Natural killer cell (primary cell): ENCODE measurements around the gene MED13L. TPM values are rescaled to one million over a fixed set of nuclear protein-coding genes. Genes with fewer than 3 reads are reported as not detected.

ENCODE experiments used
- ATAC-seq, 3 donors: fragments of 150-1000 bp in 2 of 3; fragments of 200-7000 bp in 1 of 3; cut with Tn5 transposase; 1 replicate in 1 of 3; 2 replicates in 2 of 3; pipeline ENCODE4 v1.10.0; 2021; ENCODE audit warnings: mild to moderate bottlenecking in 2 of 3, moderate library complexity in 2 of 3
- DNase-seq, 2 donors: peaks; one replicate each; pipeline versions ENCODE4 v3.0.0 to v3.0.0-alpha.2; 2013 to 2021; ENCODE audit warnings: mixed read lengths in 1 of 2
- H3K27ac ChIP-seq: one replicate; pipeline ENCODE4 v1.5.1; 2013; ENCODE audit warnings: mild to moderate bottlenecking, low read length
- H3K27me3 ChIP-seq: one replicate; pipeline ENCODE4 v1.6.1; 2013; ENCODE audit warnings: low read length; ENCODE audit not compliant: control insufficient read depth, insufficient read depth
- H3K36me3 ChIP-seq: one replicate; pipeline ENCODE4 v1.6.1; 2013; ENCODE audit warnings: low read length; ENCODE audit not compliant: control insufficient read depth, insufficient read depth
- H3K4me1 ChIP-seq: one replicate; pipeline ENCODE4 v1.6.1; 2013; ENCODE audit warnings: low read length; ENCODE audit not compliant: control insufficient read depth, insufficient read depth
- H3K4me3 ChIP-seq: one replicate; pipeline ENCODE4 v1.5.1; 2013; ENCODE audit warnings: low read length
- H3K9me3 ChIP-seq: one replicate; pipeline ENCODE4 v1.6.1; 2013; ENCODE audit warnings: low read length; ENCODE audit not compliant: control insufficient read depth, insufficient read depth
- H3K27ac Mint-ChIP-seq, 2 donors: one replicate each; pipeline ENCODE4 v1.8.0; 2022; ENCODE audit warnings: mild to moderate bottlenecking in 2 of 2, mixed read lengths in 2 of 2, moderate library complexity in 1 of 2
- H3K27me3 Mint-ChIP-seq, 2 donors: one replicate each; pipeline ENCODE4 v1.8.0; 2022; ENCODE audit warnings: low read depth in 2 of 2, mixed read lengths in 2 of 2
- H3K36me3 Mint-ChIP-seq: one replicate; pipeline ENCODE4 v1.8.0; 2022; ENCODE audit warnings: mixed read lengths
- H3K4me1 Mint-ChIP-seq, 2 donors: one replicate each; pipeline ENCODE4 v1.8.0; 2022; ENCODE audit warnings: mixed read lengths in 2 of 2
- H3K4me3 Mint-ChIP-seq: one replicate; pipeline ENCODE4 v1.8.0; 2022; ENCODE audit warnings: mild to moderate bottlenecking, moderate library complexity, mixed read lengths
- H3K9me3 Mint-ChIP-seq, 2 donors: one replicate each; pipeline ENCODE4 v1.8.0; 2022; ENCODE audit warnings: mixed read lengths in 2 of 2
- WGBS: methylation state at CpG from one replicate; pipeline ENCODE4 v1.1.7; 2013; ENCODE audit warnings: missing lambda C conversion rate; ENCODE audit not compliant: insufficient coverage; 5-methylcytosine and 5-hydroxymethylcytosine counted together
- intact Hi-C: fragments of 100-400 bp; cut with micrococcal nuclease; formaldehyde crosslinking; loops from one replicate; pipeline ENCODE4 v1.14.2; 2022
- total RNA-seq, 4 donors: library from RNA; stranded (reverse); fragments of 120-200 nt in 1 of 4; gene quantifications; one replicate each; pipeline versions ENCODE4 v1.2.3 to v1.2.4, GENCODE V29; 2013 to 2022
- TF ChIP-seq, protein P1 (sequence below): fragments of 200-600 bp; IDR thresholded peaks from one replicate; pipeline ENCODE4 v1.8.0; 2022; ENCODE audit warnings: antibody characterized with exemption

MED13L gene
- total RNA-seq, 3 donors from 2014 or later (not counting 1 experiment from before 2014, with no cell fraction given): 237 to 316 (median 240) TPM

- intact Hi-C loops: no loop called here
- Histone ChIP-seq H3K27me3 (no peaks in the 10 kb centered on the region), H3K36me3 (peaks cover 20% of the 10 kb centered on the region), H3K9me3 (no peaks in the 10 kb centered on the region), H3K4me1 (peaks cover 8% of the 10 kb centered on the region), H3K4me3 (no peak overlapping the region), H3K27ac (no peak overlapping the region)
- no peaks in the 10 kb centered on the region for H3K9me3 Mint-ChIP-seq
- ATAC-seq (no peak), DNase-seq (no peak)
- no peak overlapping the region for H3K27ac Mint-ChIP-seq
- no peaks in the 10 kb centered on the region for H3K27me3 Mint-ChIP-seq
- no peaks in the 10 kb centered on the region for H3K36me3 Mint-ChIP-seq
- H3K4me1 Mint-ChIP-seq: peaks cover 6 to 7% of the 10 kb centered on the region in 2 donors
- TF ChIP-seq, protein P1, sequence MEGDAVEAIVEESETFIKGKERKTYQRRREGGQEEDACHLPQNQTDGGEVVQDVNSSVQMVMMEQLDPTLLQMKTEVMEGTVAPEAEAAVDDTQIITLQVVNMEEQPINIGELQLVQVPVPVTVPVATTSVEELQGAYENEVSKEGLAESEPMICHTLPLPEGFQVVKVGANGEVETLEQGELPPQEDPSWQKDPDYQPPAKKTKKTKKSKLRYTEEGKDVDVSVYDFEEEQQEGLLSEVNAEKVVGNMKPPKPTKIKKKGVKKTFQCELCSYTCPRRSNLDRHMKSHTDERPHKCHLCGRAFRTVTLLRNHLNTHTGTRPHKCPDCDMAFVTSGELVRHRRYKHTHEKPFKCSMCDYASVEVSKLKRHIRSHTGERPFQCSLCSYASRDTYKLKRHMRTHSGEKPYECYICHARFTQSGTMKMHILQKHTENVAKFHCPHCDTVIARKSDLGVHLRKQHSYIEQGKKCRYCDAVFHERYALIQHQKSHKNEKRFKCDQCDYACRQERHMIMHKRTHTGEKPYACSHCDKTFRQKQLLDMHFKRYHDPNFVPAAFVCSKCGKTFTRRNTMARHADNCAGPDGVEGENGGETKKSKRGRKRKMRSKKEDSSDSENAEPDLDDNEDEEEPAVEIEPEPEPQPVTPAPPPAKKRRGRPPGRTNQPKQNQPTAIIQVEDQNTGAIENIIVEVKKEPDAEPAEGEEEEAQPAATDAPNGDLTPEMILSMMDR: no peak
- WGBS: 82% methylated on average over 2 of the region's 3 CpGs
- no peak overlapping the region for H3K4me3 Mint-ChIP-seq
These were observed 321.3 kb downstream of the MED13L start for GRCh38 chr12:115956236-115956635.

- no peak overlapping the region for H3K4me3 ChIP-seq
- WGBS: 94% methylated on average over 6 of the region's 6 CpGs
- Mint-ChIP-seq H3K36me3 (no peaks in the 10 kb centered on the region), H3K9me3 (no peaks in the 10 kb centered on the region), H3K27ac (no peak overlapping the region), H3K4me1 (no peaks in the 10 kb centered on the region), H3K27me3 (no peaks in the 10 kb centered on the region), H3K4me3 (no peak overlapping the region)
- TF ChIP-seq, protein P1: no peak
- ATAC-seq (no peak), DNase-seq (no peak)
- H3K4me1 ChIP-seq: no peaks in the 10 kb centered on the region
- H3K9me3 ChIP-seq: no peaks in the 10 kb centered on the region
- no peaks in the 10 kb centered on the region for H3K27me3 ChIP-seq
- H3K27ac ChIP-seq: no peak overlapping the region
- intact Hi-C loops: no loop called here
- H3K36me3 ChIP-seq: peaks cover 4% of the 10 kb centered on the region
These were observed 324.0 kb downstream of the MED13L start for GRCh38 chr12:115953450-115953849.

DNA sequence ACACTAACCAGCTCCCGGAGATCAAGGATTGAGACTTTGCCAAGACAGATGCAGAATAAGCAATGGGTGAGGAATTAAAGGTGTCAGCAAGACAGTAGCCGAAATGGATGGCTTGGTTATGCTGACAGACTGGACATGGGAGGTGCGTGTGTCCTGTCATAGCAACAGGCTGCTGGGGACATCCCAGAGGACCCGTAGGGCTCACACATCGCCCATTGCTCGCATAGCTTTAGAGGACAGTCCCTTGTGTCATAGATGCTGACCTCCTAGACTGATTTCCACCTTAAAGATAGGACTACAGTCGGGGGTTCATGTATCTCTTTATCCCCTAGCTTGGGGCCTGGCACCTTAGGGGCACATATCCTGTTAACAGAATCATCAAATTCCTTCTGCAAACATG is 324.5 kb downstream of the MED13L start:
- DNase-seq (no peak), ATAC-seq (no peak)
- Mint-ChIP-seq H3K4me3 (no peak overlapping the region), H3K36me3 (no peaks in the 10 kb centered on the region), H3K9me3 (no peaks in the 10 kb centered on the region), H3K4me1 (no peaks in the 10 kb centered on the region), H3K27me3 (no peaks in the 10 kb centered on the region), H3K27ac (no peak overlapping the region)
- Histone ChIP-seq H3K4me1 (no peaks in the 10 kb centered on the region), H3K27me3 (no peaks in the 10 kb centered on the region), H3K9me3 (no peaks in the 10 kb centered on the region), H3K4me3 (no peak overlapping the region), H3K36me3 (peaks cover 4% of the 10 kb centered on the region), H3K27ac (no peak overlapping the region)
- intact Hi-C loops: no loop called here
- WGBS: 94% methylated on average over 7 of the region's 7 CpGs
- TF ChIP-seq, protein P1: no peak

DNA sequence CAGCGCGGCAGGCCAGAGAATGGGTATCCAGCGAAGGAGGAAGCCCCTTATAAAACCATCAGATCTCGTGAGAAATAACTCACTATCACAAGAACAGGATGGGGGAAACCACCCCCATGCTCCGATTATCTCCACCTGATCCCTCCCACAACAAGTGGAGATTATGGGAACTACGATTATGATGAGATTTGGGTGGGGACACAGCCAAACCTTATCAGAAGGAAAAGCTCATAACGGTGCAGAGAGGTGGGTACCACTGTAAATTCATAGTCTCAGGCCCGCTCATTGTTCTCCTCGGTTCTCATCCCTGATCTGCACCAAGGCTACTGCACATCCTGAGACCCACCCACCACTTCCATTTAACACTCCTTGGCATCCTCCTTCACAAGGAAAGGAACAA is 326.5 kb downstream of the MED13L start:
- no peaks in the 10 kb centered on the region for H3K4me1 Mint-ChIP-seq
- intact Hi-C loops: no loop called here
- no peaks in the 10 kb centered on the region for H3K27me3 Mint-ChIP-seq
- H3K4me3 ChIP-seq: no peak overlapping the region
- H3K36me3 ChIP-seq: no peaks in the 10 kb centered on the region
- H3K27ac Mint-ChIP-seq: no peak overlapping the region
- ATAC-seq (no peak), DNase-seq (no peak)
- H3K27ac ChIP-seq: no peak overlapping the region
- H3K9me3 Mint-ChIP-seq: no peaks in the 10 kb centered on the region
- no peaks in the 10 kb centered on the region for H3K36me3 Mint-ChIP-seq
- no peaks in the 10 kb centered on the region for H3K4me1 ChIP-seq
- TF ChIP-seq, protein P1: no peak
- 98% methylated on average over 9 of the region's 9 CpGs for WGBS
- H3K4me3 Mint-ChIP-seq: no peak overlapping the region
- H3K27me3 ChIP-seq: no peaks in the 10 kb centered on the region
- H3K9me3 ChIP-seq: no peaks in the 10 kb centered on the region
